ENCODE measurements around the gene KIF1A. TPM values are rescaled to one million over a fixed set of nuclear protein-coding genes. Genes with fewer than 3 reads are reported as not detected.
"Not testable (repeated sequence)": the region's sequence is repeated elsewhere in the genome, so short reads cannot be mapped to it uniquely, and the experiment has no call there.

The KIF1A gene
- total RNA-seq, 1 experiment from 2014 or later, result not detected

DNA sequence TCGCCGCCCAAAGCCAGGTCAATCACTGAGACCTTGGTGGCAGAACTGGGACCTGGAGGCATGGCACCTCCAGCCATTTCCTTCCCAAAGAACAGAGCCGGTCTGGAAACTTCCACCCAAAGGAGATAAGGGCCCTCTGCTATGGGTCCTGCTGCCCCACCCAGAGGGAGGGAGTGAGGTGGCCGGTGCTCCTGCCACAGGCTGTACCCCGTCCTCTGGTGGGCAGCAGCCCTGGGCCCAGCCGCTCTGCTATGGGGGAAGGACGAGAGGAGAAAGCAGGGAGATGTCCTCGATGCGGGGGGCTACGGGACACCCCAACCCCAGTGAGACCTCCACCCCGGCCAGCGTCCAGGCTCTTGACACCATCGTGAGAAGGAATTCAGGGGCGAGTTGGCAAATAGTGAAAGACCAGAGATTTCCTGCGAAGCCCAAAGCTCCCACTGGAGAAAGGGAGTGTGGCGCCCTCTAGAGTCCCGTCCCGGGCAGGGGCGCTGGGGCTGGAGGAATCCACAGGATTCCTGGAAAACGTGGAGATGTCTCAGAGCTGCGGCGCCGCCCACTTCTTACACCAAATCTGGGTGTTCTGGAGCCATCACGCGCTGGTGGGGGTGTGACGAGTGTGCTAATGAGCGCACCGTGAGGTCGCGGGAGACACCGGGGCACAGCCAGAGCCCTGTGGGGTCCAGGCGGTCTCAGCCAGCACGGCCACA, 121.0 kb downstream of the KIF1A start:
- H3K9me2 ChIP-seq (replicated peaks; ENCODE audit: low read length); CTCF ChIA-PET; intact Hi-C loops (cut with micrococcal nuclease); DNase-seq; H3K79me2 ChIP-seq (ENCODE audit: low read length); H3K4me2 ChIP-seq (ENCODE audit: low read length); H4K20me1 ChIP-seq (ENCODE audit: low read length); H2AFZ ChIP-seq (ENCODE audit: low read length); H3K9ac ChIP-seq (ENCODE audit: low read length); BruUV-seq (replicated peaks); H3F3A ChIP-seq (ENCODE audit: low read length, unreplicated experiment); H3K4me3 ChIP-seq (ENCODE audit: low read length); H3K27ac ChIP-seq (ENCODE audit: low read length); H3K4me1 ChIP-seq (ENCODE audit: insufficient read depth, low read length); H3K36me3 ChIP-seq (ENCODE audit: low read depth, low read length); H3K9me3 ChIP-seq (ENCODE audit: low read length); POLR2A ChIA-PET (ENCODE audit: unreplicated experiment): not testable (repeated sequence)
- peaks cover 14% of the 10 kb centered on the region for H3K27me3 ChIP-seq (ENCODE audit: low read length)
- peak; percentile 65 for ATAC-seq

DNA sequence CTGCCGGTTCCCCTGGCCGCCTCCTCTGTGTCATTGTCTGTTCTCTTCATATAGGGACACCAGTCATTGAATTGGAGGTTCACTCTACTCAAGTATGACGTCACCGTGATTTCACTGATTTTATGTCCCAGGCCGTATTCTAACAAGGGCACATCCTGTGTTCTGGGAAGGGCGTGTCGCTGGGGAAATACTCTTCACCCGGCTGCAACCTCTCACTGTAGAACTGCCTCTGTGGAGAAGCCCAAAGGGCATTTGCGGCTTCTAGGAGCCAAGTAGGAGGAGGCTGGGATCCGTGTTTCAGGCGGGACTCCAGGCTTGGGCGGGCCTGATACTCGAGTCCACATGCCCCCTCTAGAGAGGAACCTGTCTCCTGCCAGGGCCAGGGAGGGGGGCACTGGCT, 123.5 kb downstream of the KIF1A start:
- H3F3A ChIP-seq (ENCODE audit: low read length, unreplicated experiment); H3K4me3 ChIP-seq (ENCODE audit: low read length); ATAC-seq; H3K36me3 ChIP-seq (ENCODE audit: low read depth, low read length); H3K9me2 ChIP-seq (replicated peaks; ENCODE audit: low read length); H3K9ac ChIP-seq (ENCODE audit: low read length); H4K20me1 ChIP-seq (ENCODE audit: low read length); CTCF ChIA-PET; DNase-seq; H3K4me2 ChIP-seq (ENCODE audit: low read length); BruUV-seq (replicated peaks); H3K79me2 ChIP-seq (ENCODE audit: low read length); H2AFZ ChIP-seq (ENCODE audit: low read length); H3K27ac ChIP-seq (ENCODE audit: low read length); H3K4me1 ChIP-seq (ENCODE audit: insufficient read depth, low read length); H3K27me3 ChIP-seq (ENCODE audit: low read length); H3K9me3 ChIP-seq (ENCODE audit: low read length); intact Hi-C loops (cut with micrococcal nuclease); POLR2A ChIA-PET (ENCODE audit: unreplicated experiment): not testable (repeated sequence)

DNA sequence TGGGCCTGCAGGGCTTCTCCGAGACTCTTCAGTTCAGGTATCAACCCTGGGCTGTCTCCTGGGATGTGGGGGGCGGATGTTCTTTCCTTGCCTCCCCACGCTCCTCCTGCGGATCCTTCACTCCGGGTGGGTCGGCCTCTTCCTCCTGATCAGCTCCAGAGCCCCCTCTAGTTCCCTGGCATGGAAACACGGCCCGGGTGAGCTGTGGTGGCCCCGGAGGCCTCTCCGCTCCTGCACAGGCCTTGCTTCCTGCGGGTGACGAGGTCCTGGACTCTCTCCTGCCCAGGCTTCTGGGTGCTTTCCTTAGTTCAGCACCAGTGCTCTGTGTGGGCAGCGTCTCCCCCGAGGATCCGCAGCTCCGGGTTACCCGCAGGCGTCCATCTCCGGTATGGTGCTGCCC, 124.4 kb downstream of the KIF1A start:
- CTCF ChIA-PET; H3F3A ChIP-seq (ENCODE audit: low read length, unreplicated experiment); H3K27ac ChIP-seq (ENCODE audit: low read length); ATAC-seq; intact Hi-C loops (cut with micrococcal nuclease); BruUV-seq (replicated peaks); H4K20me1 ChIP-seq (ENCODE audit: low read length); H3K79me2 ChIP-seq (ENCODE audit: low read length); POLR2A ChIA-PET (ENCODE audit: unreplicated experiment); H3K9ac ChIP-seq (ENCODE audit: low read length); H3K4me3 ChIP-seq (ENCODE audit: low read length); DNase-seq; H3K4me2 ChIP-seq (ENCODE audit: low read length); H3K4me1 ChIP-seq (ENCODE audit: insufficient read depth, low read length); H2AFZ ChIP-seq (ENCODE audit: low read length); H3K9me2 ChIP-seq (replicated peaks; ENCODE audit: low read length); H3K36me3 ChIP-seq (ENCODE audit: low read depth, low read length); H3K27me3 ChIP-seq (ENCODE audit: low read length); H3K9me3 ChIP-seq (ENCODE audit: low read length): not testable (repeated sequence)

DNA sequence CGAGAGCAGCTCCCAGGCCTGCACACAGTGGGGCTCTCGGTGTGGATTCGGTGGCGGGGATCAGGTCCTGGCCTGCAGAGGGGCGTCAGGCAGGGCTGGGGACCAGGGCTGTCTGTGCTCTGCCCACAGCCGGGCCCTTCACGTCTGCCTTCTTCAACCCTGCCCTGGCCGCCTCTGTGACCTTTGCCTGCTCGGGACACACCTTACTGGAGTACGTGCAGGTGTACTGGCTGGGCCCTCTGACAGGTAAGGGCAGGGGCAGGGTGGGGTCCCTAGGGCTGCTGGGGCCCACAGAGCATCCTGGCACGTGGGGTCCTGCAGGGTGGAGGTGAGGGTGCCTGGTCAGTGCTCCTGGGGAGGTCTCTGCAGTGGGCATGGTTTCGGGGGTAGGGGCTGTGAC, 125.7 kb downstream of the KIF1A start:
- H3K4me1 ChIP-seq (ENCODE audit: insufficient read depth, low read length); H3K79me2 ChIP-seq (ENCODE audit: low read length); H3K4me2 ChIP-seq (ENCODE audit: low read length); CTCF ChIA-PET; H3F3A ChIP-seq (ENCODE audit: low read length, unreplicated experiment); H3K9me2 ChIP-seq (replicated peaks; ENCODE audit: low read length); H3K36me3 ChIP-seq (ENCODE audit: low read depth, low read length); H3K9ac ChIP-seq (ENCODE audit: low read length); H4K20me1 ChIP-seq (ENCODE audit: low read length); DNase-seq; intact Hi-C loops (cut with micrococcal nuclease); H3K27me3 ChIP-seq (ENCODE audit: low read length); BruUV-seq (replicated peaks); ATAC-seq; POLR2A ChIA-PET (ENCODE audit: unreplicated experiment); H3K27ac ChIP-seq (ENCODE audit: low read length); H2AFZ ChIP-seq (ENCODE audit: low read length); H3K4me3 ChIP-seq (ENCODE audit: low read length); H3K9me3 ChIP-seq (ENCODE audit: low read length): not testable (repeated sequence)

DNA sequence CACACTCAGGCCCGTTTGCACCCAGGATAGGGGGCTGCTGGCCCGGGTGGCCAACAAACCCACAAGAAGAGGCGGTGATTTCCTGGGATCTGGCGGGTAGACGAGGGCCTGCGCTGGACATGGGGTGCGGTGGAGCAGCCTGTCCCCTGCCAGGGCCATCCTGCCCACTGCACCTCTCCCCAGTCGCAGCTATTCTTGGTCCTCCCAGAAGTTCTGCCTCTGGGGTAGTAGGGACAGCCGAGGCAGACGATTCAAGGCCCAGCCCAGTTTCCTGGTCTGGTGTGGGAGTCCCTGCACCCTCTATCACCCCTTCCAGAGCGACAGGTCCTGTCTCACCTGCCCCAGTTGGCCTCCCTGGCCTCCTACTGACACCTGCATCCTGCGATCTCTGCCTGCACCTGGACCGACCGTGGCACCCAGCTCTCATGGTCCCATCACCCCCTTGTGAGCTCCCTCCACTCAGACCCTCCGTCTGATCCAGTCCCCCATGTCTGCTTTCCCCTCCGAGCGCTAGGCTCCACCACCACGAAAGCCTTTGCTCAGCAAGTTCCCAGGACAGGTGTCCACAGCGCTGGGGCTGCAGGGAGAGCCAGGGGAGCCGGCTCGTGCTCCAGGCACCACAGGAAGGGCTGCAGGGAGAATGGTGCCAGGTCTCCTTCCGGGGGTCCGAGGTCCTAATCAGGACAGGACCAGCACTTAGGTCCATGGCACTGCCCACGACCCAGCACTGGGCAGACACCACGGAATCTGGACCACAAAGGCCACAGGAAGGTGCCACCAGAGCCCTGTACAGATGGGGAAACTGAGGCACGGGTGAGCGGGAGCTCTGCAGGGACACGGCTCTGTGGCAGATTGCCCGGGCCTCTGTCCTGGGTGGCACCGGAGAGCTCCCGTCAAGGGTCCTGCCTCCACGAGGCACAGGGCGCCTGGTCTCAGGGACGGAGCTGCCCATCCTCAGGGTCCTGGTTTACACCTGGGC, 127.1 kb downstream of the KIF1A start:
- H4K20me1 ChIP-seq (ENCODE audit: low read length); DNase-seq; CTCF ChIA-PET; H3K4me2 ChIP-seq (ENCODE audit: low read length); POLR2A ChIA-PET (ENCODE audit: unreplicated experiment); ATAC-seq; H3K4me1 ChIP-seq (ENCODE audit: insufficient read depth, low read length); H3K27ac ChIP-seq (ENCODE audit: low read length); H3K9me2 ChIP-seq (replicated peaks; ENCODE audit: low read length); BruUV-seq (replicated peaks); H3K9ac ChIP-seq (ENCODE audit: low read length); H3K27me3 ChIP-seq (ENCODE audit: low read length); H3K9me3 ChIP-seq (ENCODE audit: low read length); H3F3A ChIP-seq (ENCODE audit: low read length, unreplicated experiment); H3K4me3 ChIP-seq (ENCODE audit: low read length); H3K79me2 ChIP-seq (ENCODE audit: low read length); H2AFZ ChIP-seq (ENCODE audit: low read length); H3K36me3 ChIP-seq (ENCODE audit: low read depth, low read length); intact Hi-C loops (cut with micrococcal nuclease): not testable (repeated sequence)

DNA sequence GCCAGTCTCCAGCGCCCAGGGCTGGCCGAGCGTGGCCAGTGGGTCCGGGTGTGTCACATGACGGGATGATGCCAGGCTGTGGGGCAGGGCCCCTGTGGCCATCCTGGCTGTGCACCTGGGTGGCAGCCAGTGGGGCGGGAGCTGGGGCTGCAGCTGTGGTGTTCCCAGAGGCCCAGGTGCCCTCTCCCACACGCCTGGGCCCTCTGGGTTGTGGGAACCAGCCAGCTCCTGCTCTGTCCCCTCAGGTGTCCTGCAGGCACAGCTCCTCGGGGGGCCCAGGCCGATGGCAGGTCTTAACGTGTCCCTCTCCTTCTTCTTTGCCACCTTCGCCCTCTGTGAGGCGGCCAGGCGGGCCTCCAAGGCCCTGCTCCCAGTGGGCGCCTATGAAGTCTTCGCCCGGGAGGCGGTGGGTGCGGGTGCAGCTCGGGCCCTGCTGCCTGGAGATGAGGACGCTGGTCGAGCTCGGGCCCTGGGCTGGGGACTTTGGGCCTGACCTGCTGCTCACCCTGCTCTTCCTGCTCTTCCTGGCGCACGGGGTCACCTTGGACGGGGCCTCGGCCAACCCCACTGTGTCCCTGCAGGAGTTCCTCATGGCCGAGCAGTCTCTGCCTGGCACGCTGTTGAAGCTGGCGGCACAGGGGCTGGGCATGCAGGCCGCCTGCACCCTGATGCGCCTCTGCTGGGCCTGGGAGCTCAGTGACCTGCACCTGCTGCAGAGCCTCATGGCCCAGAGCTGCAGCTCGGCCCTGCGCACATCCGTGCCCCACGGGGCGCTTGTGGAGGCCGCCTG, 128.2 kb downstream of the KIF1A start, which contains the start of gene AQP12A:
Gene AQP12A (plus strand): TSS at position 236 of the 790 bp plus-strand sequence. CDS start 48 bp downstream, at position 284.
- H3K4me1 ChIP-seq (ENCODE audit: insufficient read depth, low read length); DNase-seq; H3K4me3 ChIP-seq (ENCODE audit: low read length); H3K27ac ChIP-seq (ENCODE audit: low read length); H3F3A ChIP-seq (ENCODE audit: low read length, unreplicated experiment); H2AFZ ChIP-seq (ENCODE audit: low read length); H3K9me2 ChIP-seq (replicated peaks; ENCODE audit: low read length); intact Hi-C loops (cut with micrococcal nuclease); H3K9me3 ChIP-seq (ENCODE audit: low read length); H4K20me1 ChIP-seq (ENCODE audit: low read length); H3K79me2 ChIP-seq (ENCODE audit: low read length); ATAC-seq; CTCF ChIA-PET; H3K36me3 ChIP-seq (ENCODE audit: low read depth, low read length); POLR2A ChIA-PET (ENCODE audit: unreplicated experiment); H3K9ac ChIP-seq (ENCODE audit: low read length); BruUV-seq (replicated peaks); H3K4me2 ChIP-seq (ENCODE audit: low read length); H3K27me3 ChIP-seq (ENCODE audit: low read length): not testable (repeated sequence)
